GM13977 (cell line): ENCODE data around the gene FBXO36.

Experiments
- DNase-seq: peaks from one replicate; pipeline ENCODE4 v3.0.0; 2012; ENCODE audit warnings: low spot score
- CTCF ChIP-seq: IDR thresholded peaks from 2 replicates; pipeline ENCODE4 v1.5.1; 2012; ENCODE audit warnings: mild to moderate bottlenecking, control low read depth; ENCODE audit not compliant: insufficient read depth; ENCODE audit errors: extremely low read depth, missing control alignments
- in situ Hi-C: fragments of 300-500 bp; cut with MboI; formaldehyde crosslinking; loops from one replicate; pipeline ENCODE4 v1.12.0; 2022; ENCODE audit warnings: low sequenced_read_pairs, low pct_unique_long_range_greater_than_20kb, mixed read lengths, inconsistent platforms; ENCODE audit not compliant: unreplicated experiment

Gene FBXO36

GRCh38 chr2:230008708-230009066, 86.4 kb downstream of the FBXO36 start:
- in situ Hi-C loops = loop anchor here (25.0 kb wide), 2 partner anchors 604 to 804 kb away; no protein-coding TSS in a partner anchor
- no peak for TF ChIP-seq CTCF
- no peak for DNase-seq

GRCh38 chr2:230010501-230010900, 88.2 kb downstream of the FBXO36 start:
- no peak for TF ChIP-seq CTCF
- no peak for DNase-seq
- in situ Hi-C loops = loop anchor here (25.0 kb wide), 2 partner anchors 602 to 802 kb away; no protein-coding TSS in a partner anchor

DNA sequence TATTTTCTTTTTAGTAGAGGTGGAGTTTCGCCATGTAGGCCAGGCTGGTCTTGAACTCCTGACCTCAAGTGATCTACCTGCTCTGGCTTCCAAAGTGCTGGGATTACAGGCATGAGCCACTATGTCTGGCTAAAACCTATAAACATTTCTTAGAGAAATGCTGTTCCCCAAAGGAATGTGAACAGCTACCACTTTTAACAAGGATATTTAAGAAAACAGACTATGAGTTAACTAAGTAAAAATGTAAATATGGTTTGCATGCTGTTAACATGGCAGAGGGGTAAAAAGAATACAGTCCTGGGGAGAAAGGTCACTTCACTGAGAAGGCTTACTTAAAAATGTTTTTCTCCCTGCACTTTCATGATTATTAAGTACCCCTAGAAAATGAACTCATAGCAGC, 89.3 kb downstream of the FBXO36 start:
- in situ Hi-C loops = loop anchor here (25.0 kb wide), 2 partner anchors 601 to 801 kb away; no protein-coding TSS in a partner anchor
- no peak for TF ChIP-seq CTCF
- DNase-seq = no peak

GRCh38 chr2:230012267-230012884, 90.1 kb downstream of the FBXO36 start:
- no peak for DNase-seq
- in situ Hi-C loops = loop anchor here (25.0 kb wide), 2 partner anchors 600 to 800 kb away; no protein-coding TSS in a partner anchor

DNA sequence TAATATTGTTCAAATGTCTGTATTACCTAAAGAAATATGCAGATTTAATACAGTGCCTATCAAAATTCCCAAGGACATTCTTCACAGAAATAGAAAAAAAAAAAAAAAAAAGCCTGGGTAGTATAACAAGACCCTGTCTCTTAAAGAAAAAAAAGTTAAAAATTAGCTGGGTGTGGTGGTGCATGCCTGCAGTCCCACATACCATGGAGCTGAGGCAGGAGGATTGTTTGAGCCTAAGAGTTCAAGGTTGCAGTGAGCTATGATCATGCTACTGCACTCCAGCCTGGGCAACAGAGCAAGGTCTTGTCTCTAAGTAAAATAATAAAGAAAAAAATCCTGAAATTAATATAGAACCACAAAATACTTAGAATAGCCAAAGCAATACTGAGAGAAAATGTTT, 94.5 kb downstream of the FBXO36 start:
- no peak for DNase-seq
- no peak for TF ChIP-seq CTCF
- in situ Hi-C loops = loop anchor here (25.0 kb wide), 2 partner anchors 595 to 795 kb away; no protein-coding TSS in a partner anchor

More at GRCh38 chr2:230012267-230012884, 90.1 kb downstream of the FBXO36 start:
- TF ChIP-seq CTCF = no peak

DNA sequence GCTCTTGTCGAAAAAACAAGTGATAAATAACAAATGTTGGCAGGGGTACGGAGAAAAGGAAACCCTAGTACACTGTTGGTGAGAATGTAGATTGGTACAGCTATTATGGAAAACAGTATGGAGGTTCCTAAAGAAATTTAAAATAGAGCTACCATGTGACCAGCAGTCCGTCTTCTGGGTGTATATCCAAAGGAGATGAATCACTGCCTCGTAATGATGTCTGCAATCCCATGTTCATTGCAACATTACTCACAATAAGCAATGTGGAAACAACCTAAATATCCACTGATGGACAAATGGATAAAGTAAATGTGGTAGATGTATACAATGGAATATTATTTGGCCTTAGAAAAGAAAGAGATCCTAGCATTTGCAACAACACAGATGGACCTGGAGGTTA, 95.8 kb downstream of the FBXO36 start:
- in situ Hi-C loops = loop anchor here (25.0 kb wide), 2 partner anchors 594 to 794 kb away; no protein-coding TSS in a partner anchor
- no peak for TF ChIP-seq CTCF
- DNase-seq = no peak
